A549 (cell line): ENCODE data around the gene FUOM. TPM values are rescaled to one million over a fixed set of nuclear protein-coding genes. Genes with fewer than 3 reads are reported as not detected.

Experiments used
- ATAC-seq, 2 experiments: fragments of 200-7000 bp in 1 of 2; fragments of >200 bp in 1 of 2; cut with Nextera tagmentation in 1 of 2; cut with Tn5 transposase in 1 of 2; 3 replicates each; pipeline versions ENCODE4 v1.8.0 to v1.9.1; 2018 to 2020; ENCODE audit warnings: mild to moderate bottlenecking in 1 of 2, moderate library complexity in 1 of 2
- CTCF ChIA-PET: fragments of 300-600 bp; sonication (Branson Sonifier 250); formaldehyde crosslinking; extraction: SDS; loops from one replicate; lab custom pipeline; 2021; ENCODE audit warnings: antibody characterized with exemption, inconsistent platforms; lab: Yijun Ruan, JAX
- POLR2A ChIA-PET: fragments of 350-600 bp; formaldehyde crosslinking; extraction: SDS; loops from one replicate; lab custom pipeline; 2021; ENCODE audit warnings: antibody characterized with exemption, inconsistent platforms; lab: Yijun Ruan, JAX
- DNase-seq, 2 experiments: peaks; one replicate each; pipeline versions ENCODE4 v3.0.0 to v3.0.0-alpha.2; 2011 to 2016; ENCODE audit warnings: low read depth in 1 of 2, low spot score in 1 of 2
- FAIRE-seq: peaks from 2 replicates; lab custom pipeline; 2011; peaks lifted over from hg19 to GRCh38; lab: Jason Lieb, UNC
- H3K27ac ChIP-seq, 2 experiments: fragments of >200 bp; sonication (Bioruptor Twin); formaldehyde crosslinking; 3 replicates each; pipeline ENCODE4 v1.5.1; 2016 to 2017
- H3K4me1 ChIP-seq: fragments of >200 bp; sonication (Bioruptor Twin); formaldehyde crosslinking; 3 replicates; pipeline ENCODE4 v1.6.1; 2016
- H3K4me2 ChIP-seq: fragments of >200 bp; sonication (Bioruptor Twin); formaldehyde crosslinking; 3 replicates; pipeline ENCODE4 v1.6.1; 2016
- H3K4me3 ChIP-seq: fragments of >200 bp; sonication (Bioruptor Twin); formaldehyde crosslinking; 3 replicates; pipeline ENCODE4 v1.5.1; 2016
- H3K9me3 ChIP-seq: fragments of >200 bp; sonication (Bioruptor Twin); formaldehyde crosslinking; 3 replicates; pipeline ENCODE4 v1.6.1; 2016
- BHLHE40 ChIP-seq: IDR thresholded peaks from 2 replicates; pipeline ENCODE4 v1.6.1; 2012; ENCODE audit warnings: low read depth, low read length, inconsistent platforms
- CBX8 ChIP-seq: fragments of 200-600 bp; sonication (generic); IDR thresholded peaks from 2 replicates; pipeline ENCODE4 v1.6.1; 2016
- CHD2 ChIP-seq: fragments of 150-350 bp; IDR thresholded peaks from 2 replicates; pipeline ENCODE4 v1.6.1; 2014; ENCODE audit warnings: low read length; ENCODE audit not compliant: partially characterized antibody
- CHD4 ChIP-seq: fragments of 200-600 bp; sonication (generic); IDR thresholded peaks from 2 replicates; pipeline ENCODE4 v1.6.1; 2016; ENCODE audit warnings: antibody characterized with exemption, mild to moderate bottlenecking, borderline replicate concordance
- EHMT2 ChIP-seq: fragments of 200-600 bp; sonication (generic); IDR thresholded peaks from 2 replicates; pipeline ENCODE4 v1.6.1; 2016; ENCODE audit warnings: antibody characterized with exemption, low read depth, mild to moderate bottlenecking, moderate library complexity
- EP300 ChIP-seq, 2 experiments: fragments of >200 bp; sonication (Bioruptor Twin); formaldehyde crosslinking; IDR thresholded peaks; 2 replicates in 1 of 2; 3 replicates in 1 of 2; pipeline ENCODE4 v1.6.1; 2016 to 2017
- FOSB ChIP-seq: fragments of 250-450 bp; sonication (Bioruptor Pico); IDR thresholded peaks from 2 replicates; pipeline ENCODE4 v1.5.0; 2020; ENCODE audit warnings: mild to moderate bottlenecking, moderate library complexity
- FOSL2 ChIP-seq, 2 experiments: fragments of 450-650 bp in 1 of 2; fragments of >200 bp in 1 of 2; sonication (Bioruptor Twin) in 1 of 2; formaldehyde crosslinking; IDR thresholded peaks; 2 replicates each; pipeline versions ENCODE4 v1.5.0 to v1.6.1; 2016 to 2020; ENCODE audit warnings: mild to moderate bottlenecking in 1 of 2, moderate library complexity in 1 of 2
- FOXS1 ChIP-seq: fragments of 250-450 bp; sonication (Bioruptor Pico); IDR thresholded peaks from 2 replicates; pipeline ENCODE4 v1.5.0; 2020; ENCODE audit warnings: mild to moderate bottlenecking, moderate library complexity
- HEYL ChIP-seq: fragments of 250-450 bp; sonication (Bioruptor Pico); IDR thresholded peaks from 2 replicates; pipeline ENCODE4 v1.8.0; 2021; ENCODE audit warnings: mild to moderate bottlenecking, moderate library complexity
- HOXA7 ChIP-seq: fragments of 250-450 bp; sonication (Bioruptor Pico); IDR thresholded peaks from 2 replicates; pipeline ENCODE4 v1.5.0; 2020; ENCODE audit warnings: mild to moderate bottlenecking, moderate library complexity
- HOXB13 ChIP-seq: fragments of 250-450 bp; sonication (Bioruptor Pico); IDR thresholded peaks from 2 replicates; pipeline ENCODE4 v1.5.0; 2020; ENCODE audit warnings: low read depth, mild to moderate bottlenecking, moderate library complexity
- HOXB5 ChIP-seq: fragments of 250-450 bp; sonication (Bioruptor Pico); IDR thresholded peaks from 2 replicates; pipeline ENCODE4 v1.5.0; 2020; ENCODE audit warnings: mild to moderate bottlenecking, moderate library complexity
- JUNB ChIP-seq: fragments of >200 bp; sonication (Bioruptor Twin); formaldehyde crosslinking; IDR thresholded peaks from 2 replicates; pipeline ENCODE4 v1.6.1; 2016
- KDM5A ChIP-seq: fragments of 200-600 bp; sonication (generic); IDR thresholded peaks from 2 replicates; pipeline ENCODE4 v1.6.1; 2016; ENCODE audit warnings: antibody characterized with exemption, mild to moderate bottlenecking
- NPAS2 ChIP-seq: fragments of 250-450 bp; sonication (Bioruptor Pico); IDR thresholded peaks from 2 replicates; pipeline ENCODE4 v1.8.0; 2022; ENCODE audit warnings: mild to moderate bottlenecking, moderate library complexity, borderline replicate concordance
- NR3C1 ChIP-seq: fragments of >200 bp; sonication (Bioruptor Twin); formaldehyde crosslinking; IDR thresholded peaks from 3 replicates; pipeline ENCODE4 v1.6.1; 2017
- POLR2AphosphoS2 ChIP-seq: conservative IDR thresholded peaks from 2 replicates; pipeline ENCODE4 v1.6.1; 2012; ENCODE audit warnings: low read length, improper control_type of control experiment, inconsistent platforms
- SMC3 ChIP-seq: fragments of >200 bp; sonication (Bioruptor Twin); formaldehyde crosslinking; IDR thresholded peaks from 3 replicates; pipeline ENCODE4 v1.6.1; 2018; ENCODE audit warnings: inconsistent platforms
- SREBF2 ChIP-seq: fragments of 450-650 bp; IDR thresholded peaks from 2 replicates; pipeline ENCODE4 v1.6.1; 2014; ENCODE audit warnings: mild to moderate bottlenecking, moderate library complexity
- ZFP36 ChIP-seq: fragments of 450-650 bp; IDR thresholded peaks from 2 replicates; pipeline ENCODE4 v1.6.1; 2014; ENCODE audit warnings: borderline replicate concordance; ENCODE audit not compliant: partially characterized antibody
- WGBS: methylation state at CpG from one replicate; pipeline ENCODE4 v1.1.6; 2017; ENCODE audit errors: missing lambda C conversion rate; 5-methylcytosine and 5-hydroxymethylcytosine counted together
- polyA plus RNA-seq, 4 experiments: library from polyadenylated mRNA; depleted of rRNA in 3 of 4; stranded (reverse); fragments of >200 nt; fragmentation: RNase III in 1 of 4; extraction: RNeasy Plus Mini Kit Qiagen cat#74134 plus additional on column Dnase treatment in 1 of 4; gene quantifications; 2 replicates in 3 of 4; 3 replicates in 1 of 4; pipeline ENCODE4 v1.2.3, GENCODE V29; 2011 to 2017
- TF ChIP-seq, protein P1 (sequence below): fragments of >200 bp; sonication (Bioruptor Twin); formaldehyde crosslinking; IDR thresholded peaks from 2 replicates; pipeline ENCODE4 v1.6.1; 2016
- TF ChIP-seq, protein P2 (sequence below): IDR thresholded peaks from 2 replicates; pipeline ENCODE4 v1.6.1; 2012
- TF ChIP-seq, protein P3 (sequence below): IDR thresholded peaks from 2 replicates; pipeline ENCODE4 v1.6.1; 2012; ENCODE audit warnings: low read depth, borderline replicate concordance
- TF ChIP-seq, protein P4 (sequence below): fragments of >200 bp; sonication (Bioruptor Twin); formaldehyde crosslinking; IDR thresholded peaks from 3 replicates; pipeline ENCODE4 v1.6.1; 2016
- TF ChIP-seq, protein P5 (sequence below): fragments of 450-650 bp; IDR thresholded peaks from 2 replicates; pipeline ENCODE4 v1.6.1; 2014; ENCODE audit warnings: antibody characterized with exemption
- TF ChIP-seq, protein P6 (sequence below): fragments of >200 bp; sonication (Bioruptor Twin); formaldehyde crosslinking; IDR thresholded peaks from 3 replicates; pipeline ENCODE4 v1.5.1; 2016
- TF ChIP-seq, protein P7 (sequence below): fragments of 250-450 bp; sonication (Bioruptor Pico); IDR thresholded peaks from 2 replicates; pipeline ENCODE4 v1.5.0; 2021; ENCODE audit warnings: mild to moderate bottlenecking, moderate library complexity, borderline replicate concordance

Gene FUOM
- polyA plus RNA-seq, 2 of the 4 experiments (the other 2 are of a cell fraction): 6.8 to 8.1 TPM

DNA sequence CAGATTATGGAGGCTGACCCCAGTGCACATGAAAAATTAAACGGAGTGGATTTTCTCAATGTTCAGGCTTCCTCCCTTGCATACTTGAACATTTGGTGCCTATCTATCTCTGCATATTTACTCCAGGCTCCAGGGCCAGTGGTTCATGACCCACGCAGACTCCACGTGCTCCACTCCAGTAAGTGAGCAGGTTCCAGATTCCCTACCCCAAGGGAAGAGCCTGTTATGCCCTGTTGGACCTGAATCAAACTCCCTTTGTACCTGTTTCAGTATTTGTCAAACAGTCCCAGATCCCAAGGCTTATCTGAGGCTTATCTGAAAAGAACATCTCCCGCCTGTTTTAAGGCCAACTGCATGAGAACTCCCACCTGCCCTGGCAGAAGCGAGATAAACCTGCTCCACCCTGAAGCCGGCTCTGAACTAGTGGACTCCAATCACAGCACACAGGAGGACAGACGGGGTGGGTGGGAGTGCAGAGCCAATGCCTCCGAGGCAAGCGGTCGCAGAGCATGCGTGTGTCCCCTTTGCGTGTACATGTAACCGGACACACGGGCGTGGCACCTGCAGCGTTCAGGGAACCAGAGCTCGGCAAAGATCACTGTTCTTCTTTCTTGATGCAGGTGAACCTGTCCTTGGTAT lies 2.3 kb upstream of the FUOM start:
- H3K4me2 ChIP-seq: no peak overlapping the region
- FAIRE-seq: no peak
- TF ChIP-seq, protein P1, sequence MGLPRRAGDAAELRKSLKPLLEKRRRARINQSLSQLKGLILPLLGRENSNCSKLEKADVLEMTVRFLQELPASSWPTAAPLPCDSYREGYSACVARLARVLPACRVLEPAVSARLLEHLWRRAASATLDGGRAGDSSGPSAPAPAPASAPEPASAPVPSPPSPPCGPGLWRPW: no peak
- TF ChIP-seq, protein P2, sequence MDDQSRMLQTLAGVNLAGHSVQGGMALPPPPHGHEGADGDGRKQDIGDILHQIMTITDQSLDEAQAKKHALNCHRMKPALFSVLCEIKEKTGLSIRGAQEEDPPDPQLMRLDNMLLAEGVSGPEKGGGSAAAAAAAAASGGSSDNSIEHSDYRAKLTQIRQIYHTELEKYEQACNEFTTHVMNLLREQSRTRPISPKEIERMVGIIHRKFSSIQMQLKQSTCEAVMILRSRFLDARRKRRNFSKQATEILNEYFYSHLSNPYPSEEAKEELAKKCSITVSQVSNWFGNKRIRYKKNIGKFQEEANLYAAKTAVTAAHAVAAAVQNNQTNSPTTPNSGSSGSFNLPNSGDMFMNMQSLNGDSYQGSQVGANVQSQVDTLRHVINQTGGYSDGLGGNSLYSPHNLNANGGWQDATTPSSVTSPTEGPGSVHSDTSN: no peak
- TF ChIP-seq FOSB: no peak
- no peak for TF ChIP-seq HOXA7 (CRISPR knock-in tag)
- no peak for TF ChIP-seq HOXB13 (CRISPR knock-in tag)
- TF ChIP-seq CBX8: no peak
- TF ChIP-seq, protein P3, sequence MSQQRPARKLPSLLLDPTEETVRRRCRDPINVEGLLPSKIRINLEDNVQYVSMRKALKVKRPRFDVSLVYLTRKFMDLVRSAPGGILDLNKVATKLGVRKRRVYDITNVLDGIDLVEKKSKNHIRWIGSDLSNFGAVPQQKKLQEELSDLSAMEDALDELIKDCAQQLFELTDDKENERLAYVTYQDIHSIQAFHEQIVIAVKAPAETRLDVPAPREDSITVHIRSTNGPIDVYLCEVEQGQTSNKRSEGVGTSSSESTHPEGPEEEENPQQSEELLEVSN: no peak
- no peak for TF ChIP-seq SMC3
- TF ChIP-seq, protein P4, sequence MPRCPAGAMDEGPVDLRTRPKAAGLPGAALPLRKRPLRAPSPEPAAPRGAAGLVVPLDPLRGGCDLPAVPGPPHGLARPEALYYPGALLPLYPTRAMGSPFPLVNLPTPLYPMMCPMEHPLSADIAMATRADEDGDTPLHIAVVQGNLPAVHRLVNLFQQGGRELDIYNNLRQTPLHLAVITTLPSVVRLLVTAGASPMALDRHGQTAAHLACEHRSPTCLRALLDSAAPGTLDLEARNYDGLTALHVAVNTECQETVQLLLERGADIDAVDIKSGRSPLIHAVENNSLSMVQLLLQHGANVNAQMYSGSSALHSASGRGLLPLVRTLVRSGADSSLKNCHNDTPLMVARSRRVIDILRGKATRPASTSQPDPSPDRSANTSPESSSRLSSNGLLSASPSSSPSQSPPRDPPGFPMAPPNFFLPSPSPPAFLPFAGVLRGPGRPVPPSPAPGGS: no peak
- no peak for TF ChIP-seq JUNB
- no peak for TF ChIP-seq BHLHE40
- no peak for TF ChIP-seq EHMT2
- TF ChIP-seq, protein P5, sequence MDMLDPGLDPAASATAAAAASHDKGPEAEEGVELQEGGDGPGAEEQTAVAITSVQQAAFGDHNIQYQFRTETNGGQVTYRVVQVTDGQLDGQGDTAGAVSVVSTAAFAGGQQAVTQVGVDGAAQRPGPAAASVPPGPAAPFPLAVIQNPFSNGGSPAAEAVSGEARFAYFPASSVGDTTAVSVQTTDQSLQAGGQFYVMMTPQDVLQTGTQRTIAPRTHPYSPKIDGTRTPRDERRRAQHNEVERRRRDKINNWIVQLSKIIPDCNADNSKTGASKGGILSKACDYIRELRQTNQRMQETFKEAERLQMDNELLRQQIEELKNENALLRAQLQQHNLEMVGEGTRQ: no peak
- TF ChIP-seq CHD4: no peak
- TF ChIP-seq SREBF2: no peak
- no peak for TF ChIP-seq CHD2
- TF ChIP-seq KDM5A: no peak
- no peak for TF ChIP-seq FOSL2 (IDR thresholded peaks at IDR 0.05)
- no peak for TF ChIP-seq FOSL2 (CRISPR knock-in tag; IDR thresholded peaks at IDR 0.05)
- TF ChIP-seq, all 56 proteins: peak for 0
- ChIA-PET CTCF (interaction anchor here (2.3 to 5.5 kb wide), 3 partner anchors 9 to 31 kb away, joined by 7 to 38 read pairs (median 13); no protein-coding TSS in a partner anchor), POLR2A (no interaction called here)
- ATAC-seq (no peak), DNase-seq (no peak)
- no peak overlapping the region for H3K4me3 ChIP-seq
- no peak overlapping the region for H3K27ac ChIP-seq
- H3K9me3 ChIP-seq: no peaks in the 10 kb centered on the region
- H3K4me1 ChIP-seq: peaks cover 10% of the 10 kb centered on the region; the same call in 1 of the 3 replicates
- 94% methylated on average over 17 of the region's 17 CpGs for WGBS

DNA sequence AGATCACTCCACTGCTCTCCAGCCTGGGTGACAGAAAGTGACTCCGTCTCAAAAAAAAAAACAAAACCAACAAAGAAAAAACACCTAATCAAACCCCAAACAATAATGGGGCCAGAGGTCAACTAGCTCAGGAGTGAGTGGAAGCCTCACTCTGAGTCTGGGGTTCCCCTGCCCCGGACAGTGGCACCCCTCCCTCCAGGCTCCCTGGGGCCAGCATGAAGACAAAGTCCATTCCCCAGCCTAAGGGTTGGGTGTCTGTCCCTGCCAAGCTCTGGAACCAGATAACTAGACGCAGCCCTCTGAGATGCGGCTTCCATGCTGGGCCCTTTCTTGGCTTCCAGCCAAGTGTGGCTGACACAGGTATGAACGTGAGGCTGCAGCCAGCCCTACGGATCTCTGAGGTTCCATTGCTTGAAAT lies 1.7 kb upstream of the FUOM start:
- Histone ChIP-seq H3K9me3 (no peaks in the 10 kb centered on the region), H3K27ac (no peak overlapping the region), H3K4me2 (no peak overlapping the region), H3K4me3 (no peak overlapping the region), H3K4me1 (peaks cover 10% of the 10 kb centered on the region; the same call in 1 of the 3 replicates)
- DNase-seq: no peak
- ATAC-seq: no peak
- FAIRE-seq: no peak
- ChIA-PET POLR2A (interaction anchor here (0.7 kb wide), 1 partner anchor 79 kb away, joined by 3 read pairs; no protein-coding TSS in a partner anchor), CTCF (interaction anchor here (5.5 kb wide), 1 partner anchor 30 kb away, joined by 38 read pairs; no protein-coding TSS in a partner anchor)
- WGBS: 54% methylated on average over 6 of the region's 6 CpGs
- TF ChIP-seq, protein P6, sequence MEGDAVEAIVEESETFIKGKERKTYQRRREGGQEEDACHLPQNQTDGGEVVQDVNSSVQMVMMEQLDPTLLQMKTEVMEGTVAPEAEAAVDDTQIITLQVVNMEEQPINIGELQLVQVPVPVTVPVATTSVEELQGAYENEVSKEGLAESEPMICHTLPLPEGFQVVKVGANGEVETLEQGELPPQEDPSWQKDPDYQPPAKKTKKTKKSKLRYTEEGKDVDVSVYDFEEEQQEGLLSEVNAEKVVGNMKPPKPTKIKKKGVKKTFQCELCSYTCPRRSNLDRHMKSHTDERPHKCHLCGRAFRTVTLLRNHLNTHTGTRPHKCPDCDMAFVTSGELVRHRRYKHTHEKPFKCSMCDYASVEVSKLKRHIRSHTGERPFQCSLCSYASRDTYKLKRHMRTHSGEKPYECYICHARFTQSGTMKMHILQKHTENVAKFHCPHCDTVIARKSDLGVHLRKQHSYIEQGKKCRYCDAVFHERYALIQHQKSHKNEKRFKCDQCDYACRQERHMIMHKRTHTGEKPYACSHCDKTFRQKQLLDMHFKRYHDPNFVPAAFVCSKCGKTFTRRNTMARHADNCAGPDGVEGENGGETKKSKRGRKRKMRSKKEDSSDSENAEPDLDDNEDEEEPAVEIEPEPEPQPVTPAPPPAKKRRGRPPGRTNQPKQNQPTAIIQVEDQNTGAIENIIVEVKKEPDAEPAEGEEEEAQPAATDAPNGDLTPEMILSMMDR: no peak
- TF ChIP-seq POLR2AphosphoS2: no peak
- TF ChIP-seq EP300 (IDR thresholded peaks at IDR 0.05): no peak
- no peak for TF ChIP-seq NPAS2
- TF ChIP-seq, protein P7, sequence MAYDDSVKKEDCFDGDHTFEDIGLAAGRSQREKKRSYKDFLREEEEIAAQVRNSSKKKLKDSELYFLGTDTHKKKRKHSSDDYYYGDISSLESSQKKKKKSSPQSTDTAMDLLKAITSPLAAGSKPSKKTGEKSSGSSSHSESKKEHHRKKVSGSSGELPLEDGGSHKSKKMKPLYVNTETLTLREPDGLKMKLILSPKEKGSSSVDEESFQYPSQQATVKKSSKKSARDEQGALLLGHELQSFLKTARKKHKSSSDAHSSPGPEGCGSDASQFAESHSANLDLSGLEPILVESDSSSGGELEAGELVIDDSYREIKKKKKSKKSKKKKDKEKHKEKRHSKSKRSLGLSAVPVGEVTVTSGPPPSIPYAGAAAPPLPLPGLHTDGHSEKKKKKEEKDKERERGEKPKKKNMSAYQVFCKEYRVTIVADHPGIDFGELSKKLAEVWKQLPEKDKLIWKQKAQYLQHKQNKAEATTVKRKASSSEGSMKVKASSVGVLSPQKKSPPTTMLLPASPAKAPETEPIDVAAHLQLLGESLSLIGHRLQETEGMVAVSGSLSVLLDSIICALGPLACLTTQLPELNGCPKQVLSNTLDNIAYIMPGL (CRISPR knock-in tag): no peak
- no peak for TF ChIP-seq HEYL
- TF ChIP-seq, protein P5: no peak
- no peak for TF ChIP-seq ZFP36
- TF ChIP-seq, protein P1: no peak
- no peak for TF ChIP-seq NR3C1
- TF ChIP-seq EHMT2: no peak
- TF ChIP-seq CHD2: no peak
- no peak for TF ChIP-seq FOXS1 (CRISPR knock-in tag)
- TF ChIP-seq HOXB5 (CRISPR knock-in tag): no peak
